OCI-LY3 (cell line): Measurements from ENCODE around the gene NFIA.

Experiments
- H2AFZ ChIP-seq: fragments of 200-600, 300-600 bp; shearing (Covaris generic); 2 replicates; pipeline ENCODE4 v1.6.0; 2014; ENCODE audit warnings: antibody characterized with exemption, low read depth, low read length
- H3K27ac ChIP-seq: fragments of 200-600, 300-600 bp; sonication (generic); 2 replicates; pipeline ENCODE4 v1.5.1; 2014; ENCODE audit warnings: mild to moderate bottlenecking, low read length, moderate library complexity, mixed read lengths
- H3K27me3 ChIP-seq: fragments of 200-600, 300-600 bp; sonication (generic); 2 replicates; pipeline ENCODE4 v1.6.1; 2014; ENCODE audit warnings: low read depth, low read length, mixed read lengths
- H3K36me3 ChIP-seq: fragments of 200-600, 300-600 bp; sonication (generic); replicated peaks from 2 replicates; pipeline ENCODE3; 2014; ENCODE audit warnings: low read depth, low read length, mixed read lengths
- H3K4me1 ChIP-seq: fragments of 300-600, 200-600 bp; sonication (generic); 2 replicates; pipeline ENCODE4 v1.6.1; 2014; ENCODE audit warnings: low read length, mixed read lengths
- H3K4me2 ChIP-seq: fragments of 200-600, 300-600 bp; sonication (generic); 2 replicates; pipeline ENCODE4 v1.6.1; 2014; ENCODE audit warnings: low read length, mixed read lengths
- H3K4me3 ChIP-seq: fragments of 300-600, 200-600 bp; sonication (generic); 2 replicates; pipeline ENCODE4 v1.5.1; 2014; ENCODE audit warnings: antibody characterized with exemption, mild to moderate bottlenecking, low read length, moderate library complexity
- H3K79me2 ChIP-seq: fragments of 300-600, 200-600 bp; shearing (Covaris generic); 2 replicates; pipeline ENCODE4 v1.6.1; 2014; ENCODE audit warnings: mild to moderate bottlenecking, low read length, mixed read lengths
- H3K9ac ChIP-seq: fragments of 300-600, 200-600 bp; shearing (Covaris generic); 2 replicates; pipeline ENCODE4 v1.6.0; 2014; ENCODE audit warnings: mild to moderate bottlenecking, low read length, moderate library complexity
- H3K9me3 ChIP-seq: fragments of 200-600, 300-600 bp; shearing (Covaris generic); 2 replicates; pipeline ENCODE4 v1.6.1; 2014; ENCODE audit warnings: low read length, mixed read lengths; ENCODE audit not compliant: insufficient read depth
- H4K20me1 ChIP-seq: fragments of 200-600, 300-600 bp; sonication (generic); 2 replicates; pipeline ENCODE4 v1.6.1; 2016; ENCODE audit warnings: low read length, mixed read lengths; ENCODE audit not compliant: insufficient read depth
- EZH2phosphoT487 ChIP-seq: fragments of 200-600 bp; shearing (Covaris generic); IDR thresholded peaks from 2 replicates; pipeline ENCODE4 v1.6.1; 2018; ENCODE audit warnings: antibody characterized with exemption, mixed run types, low read depth
- TF ChIP-seq, protein P1 (sequence below): fragments of 200-600, 300-600 bp; sonication (generic); IDR thresholded peaks from 2 replicates; pipeline ENCODE4 v1.5.1; 2014; ENCODE audit warnings: antibody characterized with exemption, low read length, low read depth

Gene NFIA

DNA sequence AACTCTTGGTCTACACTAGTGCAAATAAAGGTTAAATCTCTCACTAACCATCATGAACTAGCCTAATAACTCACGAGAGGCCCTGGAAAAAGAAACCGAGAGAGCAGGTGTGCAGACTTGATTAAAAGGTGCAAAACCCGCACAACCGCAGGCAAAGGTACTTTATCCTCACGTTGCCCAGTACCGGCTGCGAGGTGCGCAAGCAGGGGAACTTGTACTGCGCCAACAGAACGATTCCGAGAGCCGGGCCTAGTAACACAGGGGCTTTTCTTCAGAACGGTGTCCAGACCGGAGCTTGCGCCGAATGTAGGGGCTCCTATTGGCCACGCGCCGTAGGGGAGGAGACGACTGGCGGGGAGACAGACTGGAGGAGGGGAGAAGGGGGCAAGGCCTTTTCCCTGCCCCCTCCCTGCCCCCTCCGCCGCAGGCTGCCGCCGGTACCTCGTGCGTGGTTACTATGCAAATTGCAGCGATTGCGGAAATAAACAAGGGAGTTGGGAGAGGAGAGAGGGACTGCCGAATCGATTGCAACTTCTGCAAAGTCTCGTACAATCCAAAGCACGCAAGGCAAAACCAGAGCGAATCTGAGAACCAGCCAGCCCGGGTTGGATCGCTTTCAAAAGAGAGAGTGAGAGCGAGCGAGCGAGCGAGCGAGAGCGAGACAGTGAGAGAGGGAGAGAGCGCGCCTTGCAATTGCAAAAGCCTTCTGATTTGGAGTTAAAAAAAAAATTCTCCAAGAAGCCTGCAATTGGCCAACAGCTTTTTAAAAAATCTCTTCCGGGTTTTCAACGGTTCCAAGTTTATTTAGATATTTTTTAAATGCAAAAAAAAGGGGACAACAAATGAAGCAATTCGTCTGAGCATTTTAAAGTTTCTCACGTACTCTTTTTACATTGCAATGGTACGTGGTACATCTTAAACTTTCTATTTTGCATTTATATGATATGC, 5.4 kb upstream of the NFIA start:
- H3K9me3 ChIP-seq = no peaks in the 10 kb centered on the region
- H3K79me2 ChIP-seq = no peaks in the 10 kb centered on the region
- H3K9ac ChIP-seq = peak overlapping the region; percentile 85
- peak overlapping the region; percentile 90 for H3K27ac ChIP-seq
- H3K4me2 ChIP-seq = peak overlapping the region; percentile 96
- peak overlapping the region; percentile 95 for H2AFZ ChIP-seq
- H3K4me1 ChIP-seq = peaks cover 10% of the 10 kb centered on the region
- H3K36me3 ChIP-seq = no peaks in the 10 kb centered on the region
- TF ChIP-seq, protein P1, sequence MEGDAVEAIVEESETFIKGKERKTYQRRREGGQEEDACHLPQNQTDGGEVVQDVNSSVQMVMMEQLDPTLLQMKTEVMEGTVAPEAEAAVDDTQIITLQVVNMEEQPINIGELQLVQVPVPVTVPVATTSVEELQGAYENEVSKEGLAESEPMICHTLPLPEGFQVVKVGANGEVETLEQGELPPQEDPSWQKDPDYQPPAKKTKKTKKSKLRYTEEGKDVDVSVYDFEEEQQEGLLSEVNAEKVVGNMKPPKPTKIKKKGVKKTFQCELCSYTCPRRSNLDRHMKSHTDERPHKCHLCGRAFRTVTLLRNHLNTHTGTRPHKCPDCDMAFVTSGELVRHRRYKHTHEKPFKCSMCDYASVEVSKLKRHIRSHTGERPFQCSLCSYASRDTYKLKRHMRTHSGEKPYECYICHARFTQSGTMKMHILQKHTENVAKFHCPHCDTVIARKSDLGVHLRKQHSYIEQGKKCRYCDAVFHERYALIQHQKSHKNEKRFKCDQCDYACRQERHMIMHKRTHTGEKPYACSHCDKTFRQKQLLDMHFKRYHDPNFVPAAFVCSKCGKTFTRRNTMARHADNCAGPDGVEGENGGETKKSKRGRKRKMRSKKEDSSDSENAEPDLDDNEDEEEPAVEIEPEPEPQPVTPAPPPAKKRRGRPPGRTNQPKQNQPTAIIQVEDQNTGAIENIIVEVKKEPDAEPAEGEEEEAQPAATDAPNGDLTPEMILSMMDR = no peak
- no peak for TF ChIP-seq EZH2phosphoT487
- H3K27me3 ChIP-seq = no peaks in the 10 kb centered on the region
- no peaks in the 10 kb centered on the region for H4K20me1 ChIP-seq
- peak overlapping the region; percentile 94 for H3K4me3 ChIP-seq

DNA sequence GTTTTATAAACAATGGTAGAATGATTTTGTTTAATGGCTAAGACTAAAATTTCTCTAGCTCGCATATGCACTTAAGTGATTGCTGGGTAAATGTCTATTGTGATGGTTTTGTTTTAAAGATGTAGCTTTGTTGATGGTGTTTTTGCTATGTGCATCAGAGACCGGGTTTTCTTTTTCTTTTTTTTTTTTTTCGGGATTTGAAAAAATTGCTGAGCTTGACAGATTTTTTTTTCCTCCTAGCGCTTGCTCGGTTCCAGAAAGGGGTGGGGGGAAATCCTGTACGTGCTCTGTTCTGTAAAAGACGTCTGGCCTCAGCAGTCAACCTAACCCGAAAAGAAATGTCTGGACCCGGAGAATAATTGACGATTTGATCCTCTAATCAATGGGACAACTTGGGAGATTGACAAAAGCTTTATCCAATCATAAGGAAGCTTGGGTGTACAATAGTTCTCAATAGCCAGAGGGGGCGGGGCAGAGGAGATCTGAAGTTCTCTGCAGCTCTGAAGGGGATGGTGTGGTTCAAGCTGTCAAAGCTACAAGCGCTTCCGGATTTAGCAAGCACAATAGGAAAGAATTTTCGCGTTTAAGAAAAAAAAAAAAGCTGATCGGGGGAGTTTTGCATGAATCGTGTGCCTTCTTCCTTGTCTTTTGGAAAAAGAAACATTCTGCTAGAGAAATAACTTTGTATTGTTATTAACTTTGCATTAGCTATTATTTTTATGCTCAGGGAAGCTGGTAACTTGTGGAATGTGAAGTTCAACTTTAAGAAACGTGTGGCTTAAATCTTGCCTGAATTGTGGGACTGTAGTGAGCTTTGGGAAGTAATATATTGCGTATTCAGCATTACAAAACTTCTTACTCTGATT, 4.5 kb upstream of the NFIA start:
- Histone ChIP-seq H4K20me1 (no peaks in the 10 kb centered on the region), H3K9ac (peak overlapping the region; percentile 85), H3K9me3 (no peaks in the 10 kb centered on the region), H3K4me2 (peak overlapping the region; percentile 96), H2AFZ (peak overlapping the region; percentile 92), H3K27me3 (no peaks in the 10 kb centered on the region), H3K4me3 (peak overlapping the region; percentile 94), H3K27ac (peak overlapping the region; percentile 90), H3K79me2 (no peaks in the 10 kb centered on the region), H3K4me1 (peaks cover 10% of the 10 kb centered on the region), H3K36me3 (no peaks in the 10 kb centered on the region)
- TF ChIP-seq, protein P1 = no peak
- TF ChIP-seq EZH2phosphoT487 = no peak

DNA sequence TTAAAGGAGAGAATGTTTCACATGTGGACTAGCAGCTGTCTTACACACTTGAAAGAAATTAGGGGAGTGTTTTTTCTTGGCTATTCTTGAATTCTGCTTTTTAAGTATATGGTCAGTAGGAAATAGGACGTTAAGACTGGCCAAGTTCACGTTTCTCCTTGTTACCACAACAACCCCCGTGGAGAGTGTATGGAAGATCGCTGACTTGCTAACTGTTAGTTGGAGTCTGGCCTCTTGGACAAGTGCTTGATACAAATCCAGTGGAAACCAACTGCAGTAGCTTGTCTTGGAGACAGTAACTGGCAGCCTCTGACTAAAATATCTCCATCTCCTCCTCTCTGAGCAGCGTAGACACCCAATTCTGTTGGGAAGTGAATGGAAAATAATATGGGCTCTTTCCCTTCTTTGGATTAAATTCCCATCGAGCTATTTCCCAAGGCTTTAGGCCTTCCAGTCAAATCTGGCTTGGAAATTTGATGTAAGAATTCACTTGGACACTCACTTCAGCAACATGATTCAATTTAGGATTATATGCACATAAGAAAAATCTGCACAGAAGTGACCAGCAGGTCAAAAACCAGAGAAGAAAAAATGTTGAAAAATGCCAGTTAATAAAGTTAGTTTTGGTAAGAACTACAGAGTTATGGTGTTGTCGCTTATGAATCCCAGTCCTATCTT, 3.6 kb upstream of the NFIA start:
- H3K4me2 ChIP-seq = peak overlapping the region; percentile 96
- TF ChIP-seq, protein P1 = no peak
- no peak for TF ChIP-seq EZH2phosphoT487
- H3K4me1 ChIP-seq = peaks cover 10% of the 10 kb centered on the region
- H3K9me3 ChIP-seq = no peaks in the 10 kb centered on the region
- no peaks in the 10 kb centered on the region for H3K27me3 ChIP-seq
- peak overlapping the region; percentile 61 for H3K9ac ChIP-seq
- H3K79me2 ChIP-seq = no peaks in the 10 kb centered on the region
- no peaks in the 10 kb centered on the region for H4K20me1 ChIP-seq
- H3K4me3 ChIP-seq = peak overlapping the region; percentile 94
- peak overlapping the region; percentile 92 for H2AFZ ChIP-seq
- H3K36me3 ChIP-seq = no peaks in the 10 kb centered on the region
- H3K27ac ChIP-seq = no peak overlapping the region
